Stimulated activated CD4-positive, alpha-beta T cell treated with anti-CD3 and anti-CD28 coated beads, Interleukin-15, amount 100 ng/mL, for 1 hour (primary cell): ENCODE measurements around the gene UPF2.
"Not testable (repeated sequence)": the region's sequence is repeated elsewhere in the genome, so short reads cannot be mapped to it uniquely, and the experiment has no call there.

Source experiments
- DNase-seq, 2 donors: peaks; one replicate each; pipeline ENCODE4 v3.0.0-alpha.2; 2020; ENCODE audit warnings: low read depth in 1 of 2, low spot score in 1 of 2

The UPF2 gene

GRCh38 chr10:11975795-11976194 is 66.8 kb downstream of the UPF2 start:
- DNase-seq = no peak

GRCh38 chr10:11972523-11972922 is 70.1 kb downstream of the UPF2 start:
- not testable (repeated sequence) for DNase-seq

DNA sequence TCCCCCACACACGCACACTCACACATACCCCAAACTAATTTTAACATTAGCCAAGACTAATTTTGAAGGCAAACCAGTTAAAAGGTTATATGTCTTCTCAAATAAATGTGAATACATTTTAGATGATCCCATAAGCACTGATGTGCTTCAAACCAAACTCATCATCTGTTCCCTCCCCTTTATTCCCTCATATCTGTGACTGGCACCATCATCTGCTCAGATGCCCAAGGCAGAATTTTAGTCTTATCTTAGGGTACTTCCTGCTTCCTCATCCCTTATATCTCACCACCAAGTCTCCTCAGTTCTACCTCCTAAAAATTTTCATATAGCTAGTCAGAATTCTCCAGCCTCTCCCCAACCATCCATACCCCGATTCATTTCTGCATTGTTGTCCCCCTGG is 80.4 kb downstream of the UPF2 start:
- no peak for DNase-seq

- DNase-seq = no peak
These were observed 80.8 kb downstream of the UPF2 start for GRCh38 chr10:11961771-11962170.

- DNase-seq = no peak
These were observed 82.6 kb downstream of the UPF2 start for GRCh38 chr10:11959966-11960365.

DNA sequence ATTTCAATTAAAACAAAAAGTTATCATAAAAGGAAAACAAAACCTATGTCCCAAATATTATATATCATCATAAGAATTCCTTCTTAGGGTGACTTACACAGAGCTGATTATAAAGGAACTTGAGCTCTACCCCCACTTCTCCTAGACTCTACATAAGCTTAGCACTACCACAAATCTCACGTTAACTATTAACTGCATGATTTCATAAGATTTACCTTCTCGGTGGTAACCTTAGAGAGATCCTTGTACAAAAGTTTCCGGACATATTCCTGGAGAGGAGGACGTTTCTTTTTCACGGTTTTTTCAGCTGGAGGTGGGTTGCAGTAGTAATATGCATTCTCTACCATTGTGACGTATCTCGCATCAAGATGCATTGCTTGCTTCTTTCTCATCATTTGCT is 83.7 kb downstream of the UPF2 start:
- DNase-seq = no peak

DNA sequence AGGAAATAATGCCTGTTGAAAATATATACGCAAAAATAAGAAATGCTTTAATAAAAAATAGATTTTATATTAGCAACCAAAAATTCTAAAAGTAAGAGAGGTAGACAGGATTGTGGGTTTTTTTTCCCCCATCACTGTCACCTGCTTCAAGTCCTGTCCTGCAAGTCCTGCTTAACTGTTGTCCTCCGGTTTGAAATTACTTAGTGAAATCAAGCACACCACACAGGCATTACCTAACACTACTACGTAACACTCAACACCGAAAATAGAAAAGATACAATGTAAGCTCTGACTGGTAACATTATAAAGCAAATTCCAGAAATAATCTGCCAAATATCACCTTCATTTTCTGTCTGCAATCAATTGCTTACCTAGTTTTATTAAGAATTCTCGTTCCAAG is 90.9 kb downstream of the UPF2 start:
- DNase-seq = no peak

DNA sequence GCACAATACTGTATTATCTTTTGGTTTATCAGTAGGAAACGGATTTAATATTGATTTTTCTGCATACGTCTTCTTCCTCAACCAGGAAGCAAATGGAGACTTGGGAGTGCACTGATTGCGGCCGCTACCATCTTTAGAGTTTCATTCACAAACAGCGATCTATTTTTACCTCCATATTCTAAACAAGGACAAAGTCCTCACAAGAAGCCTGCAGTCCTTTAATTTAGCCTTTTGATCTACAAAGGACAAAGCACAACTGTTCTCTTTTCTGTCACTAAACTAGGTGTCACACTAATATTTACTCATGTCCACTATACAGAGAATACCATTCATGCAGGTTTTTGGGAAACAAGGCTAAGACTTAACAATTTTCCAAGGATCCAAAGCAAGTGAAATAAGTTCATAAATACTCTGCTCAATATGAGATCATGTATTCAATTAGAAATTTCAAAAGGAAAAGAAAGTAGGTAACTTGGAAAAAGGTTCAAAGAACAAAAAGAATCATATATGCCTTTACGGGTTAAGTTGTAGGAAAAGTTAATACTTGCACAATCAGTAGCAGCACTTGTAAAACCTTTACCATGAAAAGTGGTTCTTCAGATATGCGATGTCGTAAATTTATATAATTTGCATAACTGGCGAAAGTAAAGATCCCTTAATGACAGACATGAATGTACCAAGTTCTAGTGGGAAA is 92.1 kb downstream of the UPF2 start:
- DNase-seq = no peak

DNA sequence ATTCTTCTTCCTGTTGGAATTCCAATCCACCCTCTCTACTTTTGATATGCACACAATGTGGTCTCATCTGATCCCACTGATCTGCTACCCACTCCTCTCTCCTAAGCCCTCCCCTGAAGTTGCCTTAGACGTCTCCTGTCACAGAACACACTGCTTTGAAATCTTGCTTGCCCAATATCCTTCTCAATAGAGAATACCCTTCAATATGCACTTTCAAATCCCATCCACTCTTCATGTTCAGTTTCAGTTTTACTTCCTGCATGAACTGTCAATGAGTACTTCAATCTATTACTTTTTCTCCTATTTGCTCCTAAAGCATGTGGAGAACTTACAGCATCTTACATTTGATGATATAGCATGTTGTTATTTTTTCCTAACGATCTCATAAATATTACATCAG is 93.5 kb downstream of the UPF2 start:
- no peak for DNase-seq

DNA sequence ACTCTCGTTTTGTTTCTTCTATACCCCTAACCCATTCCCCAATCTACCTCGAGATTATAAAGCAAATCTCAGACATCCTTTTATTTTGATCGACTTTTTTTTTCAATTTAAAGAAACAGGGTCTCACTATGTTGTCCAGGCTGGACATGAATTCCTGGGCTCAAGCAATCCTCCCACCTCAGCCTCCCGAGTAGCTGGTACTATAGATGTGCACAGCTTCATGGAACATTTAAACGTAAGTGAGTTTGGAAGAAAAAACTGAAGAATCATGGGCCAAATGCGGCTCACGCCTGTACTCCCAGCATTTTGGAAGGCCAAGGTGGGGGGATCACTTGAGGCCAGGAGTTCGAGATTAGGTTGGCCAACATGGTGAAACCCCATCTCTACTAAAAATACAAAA is 96.0 kb downstream of the UPF2 start:
- no peak for DNase-seq

GRCh38 chr10:11936389-11937152 is 106.0 kb downstream of the UPF2 start:
- no peak for DNase-seq

DNA sequence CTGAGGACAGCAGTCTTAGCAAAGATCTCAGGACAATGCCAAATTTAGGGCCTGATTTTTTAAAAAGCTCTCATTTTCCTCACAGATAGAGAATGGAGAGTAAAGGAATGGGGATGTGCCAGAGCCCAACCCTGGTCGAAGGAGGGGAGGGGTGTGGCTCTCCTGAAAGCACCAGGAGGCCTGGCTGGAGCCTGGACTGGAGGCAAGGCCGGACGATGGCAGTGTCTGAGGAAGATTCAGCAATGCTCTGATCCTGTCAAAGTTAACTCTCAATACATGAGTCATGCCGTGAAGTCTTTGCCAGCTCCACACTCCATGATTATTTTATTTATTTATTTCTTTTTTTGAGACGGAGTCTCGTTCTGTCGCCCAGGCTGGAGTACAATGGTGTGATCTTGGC is 108.3 kb downstream of the UPF2 start:
- DNase-seq = no peak

DNA sequence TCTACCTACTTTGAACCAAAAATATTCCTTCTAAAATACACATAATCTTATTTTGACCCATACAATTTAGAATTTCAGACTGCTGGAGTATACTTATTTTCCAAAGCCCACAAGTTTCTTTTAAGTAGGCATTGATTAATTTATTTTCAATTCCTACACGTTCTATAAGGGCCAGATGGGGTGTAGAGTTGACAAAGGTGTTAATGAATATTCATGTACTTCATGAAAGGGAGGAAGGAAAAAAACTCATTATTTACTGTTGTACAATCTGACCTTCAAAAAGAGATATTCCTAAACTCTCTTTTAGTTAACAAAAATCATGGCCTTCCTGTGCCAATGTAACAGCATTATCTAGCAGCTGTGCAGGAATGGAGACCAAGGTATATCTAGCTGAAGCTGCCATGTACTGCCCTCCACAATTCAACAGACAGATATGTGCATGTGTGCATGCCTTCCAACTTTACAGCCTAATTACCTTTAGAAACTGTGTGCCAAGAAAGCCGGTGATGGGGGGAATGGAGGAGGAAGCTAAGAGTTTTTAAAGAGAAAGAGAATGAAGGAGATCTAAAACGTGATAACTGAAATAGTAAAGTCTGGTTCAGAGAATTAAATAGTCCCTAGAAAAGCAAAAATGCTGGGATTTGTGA is 108.9 kb downstream of the UPF2 start:
- no peak for DNase-seq

GRCh38 chr10:11931038-11931437 is 111.6 kb downstream of the UPF2 start:
- no peak for DNase-seq

GRCh38 chr10:11930312-11930978 is 112.2 kb downstream of the UPF2 start:
- no peak for DNase-seq

DNA sequence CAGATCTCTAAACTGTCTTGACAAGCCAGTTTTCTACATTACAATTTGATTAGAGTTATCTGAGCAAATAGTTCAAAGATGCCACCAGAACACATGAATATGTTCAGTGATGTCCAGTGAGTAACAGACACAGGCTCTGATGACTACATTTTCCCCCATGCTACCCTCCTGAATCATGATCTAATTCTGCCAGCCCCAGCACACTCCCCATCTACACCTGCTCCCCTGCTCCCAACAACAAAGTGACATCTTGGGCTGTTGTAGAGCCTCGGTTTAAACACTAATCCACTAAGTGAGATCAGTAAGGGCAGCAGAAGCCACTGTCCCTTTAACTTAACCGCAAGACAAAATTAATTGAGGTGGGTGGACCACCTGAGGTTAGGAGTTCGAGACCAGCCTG is 114.9 kb downstream of the UPF2 start:
- no peak for DNase-seq

GRCh38 chr10:11921800-11922392 is 120.7 kb downstream of the UPF2 start:
- DNase-seq = no peak

GRCh38 chr10:11919271-11919670 is 123.3 kb downstream of the UPF2 start:
- no peak for DNase-seq

- no peak for DNase-seq
These were observed 124.2 kb downstream of the UPF2 start for GRCh38 chr10:11918384-11918783.

GRCh38 chr10:11913079-11913641 is 129.4 kb downstream of the UPF2 start:
- DNase-seq = no peak

- no peak for DNase-seq
These were observed 132.5 kb downstream of the UPF2 start for GRCh38 chr10:11910102-11910501.
